ENCODE data around the gene PPP4R3A.

Gene PPP4R3A

GRCh38 chr14:91510171-91511042 lies at the start of gene PPP4R3A:
Gene PPP4R3A, minus strand, starts transcription at chr14:91510310. Its CDS starts 663 bp downstream, at chr14:91509647.
- in situ Hi-C loops (cut with HindIII; ENCODE audit: low sequenced_read_pairs) = no loop called here
- peak within 1 kb of the TSS; percentile 55 for H3K4me3 ChIP-seq (ENCODE audit: low read depth, low read length)
- TF ChIP-seq, protein P1, sequence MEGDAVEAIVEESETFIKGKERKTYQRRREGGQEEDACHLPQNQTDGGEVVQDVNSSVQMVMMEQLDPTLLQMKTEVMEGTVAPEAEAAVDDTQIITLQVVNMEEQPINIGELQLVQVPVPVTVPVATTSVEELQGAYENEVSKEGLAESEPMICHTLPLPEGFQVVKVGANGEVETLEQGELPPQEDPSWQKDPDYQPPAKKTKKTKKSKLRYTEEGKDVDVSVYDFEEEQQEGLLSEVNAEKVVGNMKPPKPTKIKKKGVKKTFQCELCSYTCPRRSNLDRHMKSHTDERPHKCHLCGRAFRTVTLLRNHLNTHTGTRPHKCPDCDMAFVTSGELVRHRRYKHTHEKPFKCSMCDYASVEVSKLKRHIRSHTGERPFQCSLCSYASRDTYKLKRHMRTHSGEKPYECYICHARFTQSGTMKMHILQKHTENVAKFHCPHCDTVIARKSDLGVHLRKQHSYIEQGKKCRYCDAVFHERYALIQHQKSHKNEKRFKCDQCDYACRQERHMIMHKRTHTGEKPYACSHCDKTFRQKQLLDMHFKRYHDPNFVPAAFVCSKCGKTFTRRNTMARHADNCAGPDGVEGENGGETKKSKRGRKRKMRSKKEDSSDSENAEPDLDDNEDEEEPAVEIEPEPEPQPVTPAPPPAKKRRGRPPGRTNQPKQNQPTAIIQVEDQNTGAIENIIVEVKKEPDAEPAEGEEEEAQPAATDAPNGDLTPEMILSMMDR (IDR thresholded peaks at IDR 0.05; ENCODE audit: low read depth, low read length, missing control alignments) = no peak
- DNase-seq (ENCODE audit: low read depth) = peak; percentile 89

DNA sequence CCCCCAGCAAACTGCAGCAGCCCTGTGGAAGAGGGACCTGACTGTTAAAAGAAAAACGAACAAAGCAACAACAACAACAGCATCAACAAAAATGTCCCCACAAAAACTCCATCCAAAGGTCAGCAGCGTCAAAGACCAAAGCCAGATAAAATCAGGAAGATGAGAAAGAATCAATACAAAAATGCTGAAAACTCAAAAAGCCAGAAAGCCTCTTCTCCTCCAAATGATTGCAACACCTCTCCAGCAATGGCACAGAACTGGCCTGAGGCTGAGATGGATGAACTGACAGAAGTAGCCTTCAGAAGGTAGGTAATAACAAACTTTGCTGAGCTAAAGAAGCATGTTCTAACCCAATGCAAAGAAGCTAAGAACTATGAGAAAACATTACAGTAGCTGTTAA lies 45.4 kb upstream of the PPP4R3A start:
- in situ Hi-C loops (cut with HindIII; ENCODE audit: low sequenced_read_pairs) = no loop called here
- DNase-seq (ENCODE audit: low read depth) = no peak
- TF ChIP-seq, protein P1 (IDR thresholded peaks at IDR 0.05; ENCODE audit: low read depth, low read length, missing control alignments) = no peak
- H3K4me3 ChIP-seq (ENCODE audit: low read depth, low read length) = no peak overlapping the region

DNA sequence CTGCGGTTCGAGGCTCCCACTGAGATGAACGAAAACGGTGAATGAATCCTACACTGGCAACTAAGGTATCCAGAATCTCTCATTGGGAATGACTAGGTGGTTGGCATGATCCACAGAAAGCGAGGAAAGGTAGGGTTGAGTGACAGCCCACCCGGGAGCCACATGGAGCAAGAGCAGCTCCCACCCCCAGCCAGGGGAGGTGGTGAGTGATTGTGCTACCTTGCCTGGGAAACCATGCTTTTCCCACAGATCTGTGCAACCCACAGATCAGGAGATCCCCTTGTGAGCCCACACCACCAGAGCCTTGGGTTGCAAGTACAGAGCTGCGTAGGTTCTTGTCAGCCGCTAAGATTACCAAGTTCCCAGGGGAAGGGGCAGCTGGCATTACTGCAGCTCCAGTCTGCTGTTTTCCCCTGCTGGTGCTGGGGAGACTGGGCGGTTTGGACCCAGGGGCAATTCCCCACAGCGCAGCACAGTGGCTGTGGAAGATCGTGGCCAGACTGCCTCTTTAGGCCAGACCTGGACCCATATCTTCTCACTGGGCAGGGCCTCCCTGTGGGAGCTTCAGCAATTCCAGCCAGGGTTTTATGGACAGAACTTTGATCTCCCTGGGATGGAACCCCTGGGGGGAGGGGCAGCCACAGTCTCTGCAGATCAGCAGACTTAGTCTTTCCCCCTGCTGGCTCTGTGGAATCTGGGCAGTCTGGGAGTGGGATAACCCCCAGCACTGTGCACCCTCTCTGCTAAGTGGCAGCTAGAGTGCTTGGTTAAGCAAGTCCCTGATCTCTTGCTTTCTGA lies 44.6 kb upstream of the PPP4R3A start:
- in situ Hi-C loops (cut with HindIII; ENCODE audit: low sequenced_read_pairs) = no loop called here
- H3K4me3 ChIP-seq (ENCODE audit: low read depth, low read length) = no peak overlapping the region
- TF ChIP-seq, protein P1 (IDR thresholded peaks at IDR 0.05; ENCODE audit: low read depth, low read length, missing control alignments) = no peak
- DNase-seq (ENCODE audit: low read depth) = no peak

- TF ChIP-seq, protein P1 (IDR thresholded peaks at IDR 0.05; ENCODE audit: low read depth, low read length, missing control alignments) = no peak
- in situ Hi-C loops (cut with HindIII; ENCODE audit: low sequenced_read_pairs) = no loop called here
- no peak overlapping the region for H3K4me3 ChIP-seq (ENCODE audit: low read depth, low read length)
- DNase-seq (ENCODE audit: low read depth) = no peak
Observed at GRCh38 chr14:91548108-91548507, 38.0 kb upstream of the PPP4R3A start.

DNA sequence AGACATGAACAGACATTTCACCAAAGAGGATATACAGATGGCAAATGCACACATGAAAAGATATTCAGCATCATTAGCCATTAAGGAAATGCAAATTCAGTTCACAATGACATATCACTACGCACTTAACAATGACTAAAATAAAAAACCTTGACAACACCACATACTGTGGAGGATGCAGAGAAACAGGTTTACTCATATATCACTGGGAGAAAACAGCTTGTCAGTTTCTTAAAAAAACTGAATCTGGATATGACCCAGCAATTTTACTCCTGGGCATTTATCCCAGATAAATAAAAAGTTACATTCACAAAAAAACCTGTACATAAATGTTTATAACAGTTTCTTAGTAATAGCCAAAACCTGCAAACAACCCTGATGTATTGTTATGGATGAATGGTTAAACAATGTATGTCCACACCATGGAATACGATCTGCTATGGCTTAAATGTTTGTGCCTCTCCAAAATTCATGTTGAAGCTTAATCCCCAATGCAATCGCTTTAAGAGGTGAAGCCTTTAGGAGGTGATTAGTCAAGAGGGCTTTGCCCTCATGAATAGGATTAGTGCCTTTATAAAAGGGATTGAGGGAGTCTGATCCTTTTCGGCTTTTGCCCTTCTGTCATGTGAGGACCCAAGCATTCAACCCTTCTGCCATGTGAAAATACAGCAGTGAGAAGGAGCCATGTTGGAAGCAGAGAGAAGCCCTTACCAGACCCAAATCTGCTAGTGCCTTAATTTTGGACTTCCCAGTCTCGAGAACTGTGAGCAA lies 36.0 kb upstream of the PPP4R3A start:
- no peak for DNase-seq (ENCODE audit: low read depth)
- TF ChIP-seq, protein P1 (IDR thresholded peaks at IDR 0.05; ENCODE audit: low read depth, low read length, missing control alignments) = no peak

DNA sequence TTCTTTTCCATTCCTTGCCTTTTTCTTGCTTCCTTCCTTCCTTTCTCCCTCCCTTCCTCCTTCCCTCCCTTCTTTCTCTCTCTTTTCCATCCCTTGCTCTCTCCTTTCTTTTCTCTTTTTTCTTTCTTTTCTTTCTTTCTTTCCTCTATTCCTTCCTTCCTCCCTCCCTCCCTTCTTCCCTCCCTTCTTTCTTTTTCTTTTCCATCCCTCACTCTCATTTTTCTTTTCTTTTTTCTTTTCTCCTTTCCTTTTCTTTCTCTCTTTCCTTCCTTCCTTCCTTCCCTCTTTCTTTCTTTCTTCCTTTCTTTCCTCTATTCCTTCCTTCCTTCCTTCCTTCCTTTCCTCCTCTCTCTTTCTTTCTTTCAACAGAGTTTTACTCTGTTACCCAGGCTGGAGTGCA lies 35.1 kb upstream of the PPP4R3A start:
- no peak for DNase-seq (ENCODE audit: low read depth)
- TF ChIP-seq, protein P1 (IDR thresholded peaks at IDR 0.05; ENCODE audit: low read depth, low read length, missing control alignments) = no peak
- no peak overlapping the region for H3K4me3 ChIP-seq (ENCODE audit: low read depth, low read length)
- in situ Hi-C loops (cut with HindIII; ENCODE audit: low sequenced_read_pairs) = no loop called here

More for the DNA sequence above, 36.0 kb upstream of the PPP4R3A start:
- in situ Hi-C loops (cut with HindIII; ENCODE audit: low sequenced_read_pairs) = no loop called here
- H3K4me3 ChIP-seq (ENCODE audit: low read depth, low read length) = no peak overlapping the region
